AG09309 (cell line): ENCODE results near the gene PPFIBP1.

ENCODE experiments used
- DNase-seq: peaks from one replicate; pipeline ENCODE4 v3.0.0-alpha.2; 2010; ENCODE audit warnings: low read depth
- H3K4me3 ChIP-seq: 2 replicates; pipeline ENCODE4 v1.5.1; 2011; ENCODE audit warnings: mild to moderate bottlenecking, low read depth, low read length, moderate library complexity; ENCODE audit not compliant: control insufficient read depth
- TF ChIP-seq, protein P1 (sequence below): IDR thresholded peaks from 2 replicates; pipeline ENCODE4 v1.5.1; 2011; ENCODE audit warnings: mild to moderate bottlenecking, low read depth, low read length, inconsistent platforms; ENCODE audit not compliant: insufficient read depth, control insufficient read depth; ENCODE audit errors: missing control alignments

The PPFIBP1 gene

DNA sequence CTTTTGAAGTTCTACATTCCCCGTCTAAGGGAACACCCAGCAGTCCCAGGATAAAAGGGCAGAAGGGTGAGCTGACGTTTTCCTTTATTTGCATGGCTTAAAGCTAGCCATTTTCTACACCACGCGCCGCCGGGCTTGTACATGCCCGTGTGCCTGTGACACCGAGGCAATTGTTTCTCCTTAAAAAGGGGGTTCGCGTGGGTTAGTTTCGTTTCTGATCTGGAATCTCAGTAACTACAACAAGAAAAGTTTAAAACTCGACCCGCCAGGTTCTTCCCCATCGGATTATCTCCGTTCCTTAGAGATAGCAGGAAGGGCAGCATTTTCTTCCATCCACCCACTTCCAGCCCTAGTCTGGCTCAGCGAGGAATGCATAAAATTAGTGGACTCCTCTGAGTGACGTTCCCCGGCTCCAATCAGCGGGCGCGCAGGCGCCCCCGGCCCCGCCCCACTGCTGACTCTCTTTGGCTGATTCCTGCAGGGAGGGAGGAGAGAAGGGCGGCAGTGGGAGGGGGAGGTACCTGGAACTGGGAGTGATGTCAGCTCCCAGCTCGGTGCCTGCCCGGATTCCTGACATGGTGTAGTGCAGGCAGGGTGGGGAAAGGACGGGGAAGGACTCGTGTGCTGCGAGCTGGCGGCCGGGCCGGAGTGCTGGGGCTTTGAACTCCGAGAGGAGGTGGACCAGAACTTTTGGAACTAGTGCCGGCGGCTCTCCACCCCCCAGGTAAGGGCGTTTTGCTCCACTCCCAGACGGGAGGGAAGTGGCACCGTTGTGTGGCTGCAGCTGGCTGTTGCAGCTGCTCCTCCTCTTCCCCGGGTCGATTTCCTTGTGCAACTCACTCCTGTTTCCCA lies at the start of gene PPFIBP1:
Gene PPFIBP1 (plus strand): TSS at position 565 of the 852 bp plus-strand sequence. CDS start 109,191 bp downstream, outside the sequence.
- H3K4me3 ChIP-seq = peak within 1 kb of the TSS; percentile 67
- peak; percentile 93 for DNase-seq
- TF ChIP-seq, protein P1, sequence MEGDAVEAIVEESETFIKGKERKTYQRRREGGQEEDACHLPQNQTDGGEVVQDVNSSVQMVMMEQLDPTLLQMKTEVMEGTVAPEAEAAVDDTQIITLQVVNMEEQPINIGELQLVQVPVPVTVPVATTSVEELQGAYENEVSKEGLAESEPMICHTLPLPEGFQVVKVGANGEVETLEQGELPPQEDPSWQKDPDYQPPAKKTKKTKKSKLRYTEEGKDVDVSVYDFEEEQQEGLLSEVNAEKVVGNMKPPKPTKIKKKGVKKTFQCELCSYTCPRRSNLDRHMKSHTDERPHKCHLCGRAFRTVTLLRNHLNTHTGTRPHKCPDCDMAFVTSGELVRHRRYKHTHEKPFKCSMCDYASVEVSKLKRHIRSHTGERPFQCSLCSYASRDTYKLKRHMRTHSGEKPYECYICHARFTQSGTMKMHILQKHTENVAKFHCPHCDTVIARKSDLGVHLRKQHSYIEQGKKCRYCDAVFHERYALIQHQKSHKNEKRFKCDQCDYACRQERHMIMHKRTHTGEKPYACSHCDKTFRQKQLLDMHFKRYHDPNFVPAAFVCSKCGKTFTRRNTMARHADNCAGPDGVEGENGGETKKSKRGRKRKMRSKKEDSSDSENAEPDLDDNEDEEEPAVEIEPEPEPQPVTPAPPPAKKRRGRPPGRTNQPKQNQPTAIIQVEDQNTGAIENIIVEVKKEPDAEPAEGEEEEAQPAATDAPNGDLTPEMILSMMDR = peak; percentile 40

DNA sequence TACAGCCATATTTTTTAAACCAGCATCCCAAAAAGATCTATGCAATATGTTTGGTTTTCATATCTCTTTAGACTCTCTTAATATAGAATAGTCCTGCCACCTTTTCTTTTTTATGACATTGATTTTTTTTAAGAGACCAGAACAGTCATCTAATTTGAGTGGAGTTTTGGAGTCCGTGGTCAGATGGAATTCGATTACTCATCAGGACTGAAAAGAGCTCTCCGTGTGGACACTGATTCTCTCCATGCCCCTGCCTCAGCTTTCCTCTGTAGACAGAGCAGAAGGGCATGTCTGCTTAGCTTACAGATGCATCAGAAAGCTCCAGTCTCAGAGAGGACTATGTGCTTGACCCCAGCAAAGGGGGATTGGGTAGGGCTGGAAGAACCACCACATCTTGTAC lies 49.7 kb upstream of the PPFIBP1 start:
- no peak overlapping the region for H3K4me3 ChIP-seq
- TF ChIP-seq, protein P1 = no peak
- DNase-seq = peak; percentile 45

DNA sequence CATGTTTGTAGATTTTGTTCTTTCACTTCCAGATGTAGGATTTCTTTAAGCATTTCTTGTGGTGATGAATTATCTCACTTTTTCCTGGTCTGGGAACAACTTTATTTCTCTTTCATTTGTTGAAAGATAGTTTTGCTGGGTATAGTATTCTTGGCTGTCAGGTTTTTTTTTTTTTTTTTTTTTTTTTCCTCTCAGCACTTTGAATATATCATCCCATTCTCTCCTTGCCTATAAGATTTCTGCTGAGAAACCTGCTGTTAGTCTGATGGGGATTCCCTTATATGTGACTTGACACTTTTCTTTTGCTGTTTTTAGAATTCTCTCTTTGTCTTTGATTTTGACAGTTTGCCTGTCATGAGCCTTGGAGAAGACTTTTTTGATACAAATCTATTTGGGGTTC lies 47.0 kb upstream of the PPFIBP1 start:
- no peak overlapping the region for H3K4me3 ChIP-seq
- TF ChIP-seq, protein P1 = no peak
- no peak for DNase-seq

DNA sequence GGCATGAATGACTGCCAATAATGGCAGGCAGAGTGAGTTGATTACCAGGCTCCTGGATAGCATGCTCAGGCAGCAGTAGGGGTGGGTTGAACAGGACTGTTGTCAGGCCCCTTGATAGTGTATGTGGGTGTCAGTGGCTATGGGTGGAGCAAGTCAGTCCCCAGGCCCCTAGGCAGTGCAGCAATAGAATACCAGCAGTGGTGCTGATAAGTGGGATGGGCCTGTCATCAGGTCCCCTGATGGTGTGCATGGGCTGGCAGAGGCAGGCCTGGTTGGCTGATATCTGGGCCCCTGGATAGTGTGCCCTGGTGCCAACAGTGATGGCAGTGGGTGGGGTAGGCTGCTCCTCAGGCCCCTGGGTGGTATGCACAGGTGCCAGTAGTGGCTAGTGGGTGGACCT lies 45.1 kb upstream of the PPFIBP1 start:
- TF ChIP-seq, protein P1 = no peak
- no peak for DNase-seq
- H3K4me3 ChIP-seq = no peak overlapping the region

DNA sequence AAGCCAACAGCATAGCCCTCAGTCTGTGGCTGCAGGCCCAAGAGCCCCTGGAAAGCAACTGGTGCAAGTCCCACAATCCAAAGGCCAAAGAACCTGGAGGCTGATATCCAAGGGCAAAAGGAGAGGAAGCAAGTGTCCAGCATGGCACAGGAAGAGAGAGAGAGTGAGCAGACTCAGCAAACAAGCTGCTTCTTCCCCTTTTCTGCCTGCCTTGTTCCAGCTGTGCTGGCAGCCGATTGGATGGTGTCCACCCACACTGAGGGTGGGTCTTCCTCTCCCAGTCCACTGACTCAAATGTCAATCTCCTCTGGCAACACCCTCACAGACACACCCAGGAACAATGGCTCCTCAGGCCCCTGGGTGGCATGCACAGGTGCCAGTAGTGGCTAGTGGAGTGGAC lies 44.0 kb upstream of the PPFIBP1 start:
- TF ChIP-seq, protein P1 = no peak
- DNase-seq = no peak
- H3K4me3 ChIP-seq = no peak overlapping the region

DNA sequence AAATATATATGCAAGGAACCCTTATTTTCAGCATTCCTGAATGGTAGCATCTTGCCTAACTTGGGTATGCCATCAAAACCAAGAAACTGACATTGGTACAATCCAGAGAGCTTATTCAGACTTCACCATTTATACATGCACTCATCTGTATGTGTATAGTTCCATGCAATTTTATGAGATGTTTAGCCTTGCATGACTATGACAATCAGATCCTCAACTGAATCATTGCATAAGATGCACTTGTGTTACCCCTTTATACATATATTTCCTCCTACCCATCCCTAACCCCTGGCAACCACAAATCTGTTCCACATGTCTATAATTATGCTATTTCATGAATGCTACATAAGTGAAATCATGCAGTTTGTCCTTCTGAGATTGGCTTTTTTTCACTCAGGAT lies 37.0 kb upstream of the PPFIBP1 start:
- H3K4me3 ChIP-seq = no peak overlapping the region
- TF ChIP-seq, protein P1 = no peak
- DNase-seq = no peak

DNA sequence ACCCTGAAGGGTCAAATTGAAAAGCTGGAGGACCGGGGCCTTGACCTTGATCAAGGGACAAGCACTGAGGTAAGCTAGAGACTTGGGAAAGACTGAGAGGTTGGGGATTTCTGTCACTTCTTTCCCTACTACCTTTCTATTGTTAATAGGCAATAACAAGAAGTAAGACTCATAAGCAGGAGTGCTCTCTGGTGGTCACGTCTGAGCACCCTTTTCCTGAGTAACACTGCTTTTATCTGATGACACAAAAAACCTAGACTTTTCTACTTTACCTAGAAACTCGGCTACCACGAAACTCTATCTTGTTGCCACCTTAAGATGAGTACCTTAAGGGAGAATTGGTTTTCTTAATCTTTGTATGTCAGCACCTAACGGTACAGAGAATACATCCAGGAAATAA lies 35.5 kb upstream of the PPFIBP1 start:
- no peak for DNase-seq
- no peak overlapping the region for H3K4me3 ChIP-seq
- TF ChIP-seq, protein P1 = peak; percentile 20
